OCI-LY1 (cell line): Measurements from ENCODE around the gene CEMIP2.

Experiments used
- H2AFZ ChIP-seq: fragments of 200-600 bp; sonication (generic), shearing (Covaris generic); 2 replicates; pipeline ENCODE4 v1.6.0; 2014; ENCODE audit warnings: antibody characterized with exemption, mild to moderate bottlenecking, low read length
- H3F3A ChIP-seq: fragments of 200-600 bp; sonication (generic), shearing (Covaris generic); 2 replicates; pipeline ENCODE4 v1.6.0; 2014; ENCODE audit warnings: mild to moderate bottlenecking, antibody characterized with exemption, low read length, moderate library complexity; ENCODE audit not compliant: insufficient read depth
- H3K27ac ChIP-seq: fragments of 200-600 bp; sonication (generic); 2 replicates; pipeline ENCODE4 v1.5.1; 2014; ENCODE audit warnings: low read length, mixed run types, mild to moderate bottlenecking, low read depth; ENCODE audit not compliant: poor library complexity, severe bottlenecking
- H3K27me3 ChIP-seq: fragments of 200-600 bp; sonication (generic); 2 replicates; pipeline ENCODE4 v1.6.0; 2014; ENCODE audit warnings: antibody characterized with exemption, mild to moderate bottlenecking, low read length, moderate library complexity; ENCODE audit not compliant: insufficient read depth
- H3K36me3 ChIP-seq: fragments of 200-600 bp; sonication (generic); 2 replicates; pipeline ENCODE4 v1.6.1; 2014; ENCODE audit warnings: mild to moderate bottlenecking, antibody characterized with exemption, low read length, moderate library complexity, mixed read lengths; ENCODE audit not compliant: insufficient read depth
- H3K4me1 ChIP-seq: fragments of 200-600 bp; sonication (generic); 2 replicates; pipeline ENCODE4 v1.5.1; 2014; ENCODE audit warnings: mild to moderate bottlenecking, low read length, moderate library complexity; ENCODE audit not compliant: insufficient read depth, severe bottlenecking
- H3K4me2 ChIP-seq: fragments of 200-600 bp; sonication (generic), shearing (Covaris generic); 2 replicates; pipeline ENCODE4 v1.6.1; 2014; ENCODE audit warnings: low read length
- H3K4me3 ChIP-seq: fragments of 200-600 bp; sonication (generic); 2 replicates; pipeline ENCODE4 v1.5.1; 2014; ENCODE audit warnings: low read length, low read depth, mild to moderate bottlenecking, mixed read lengths; ENCODE audit not compliant: poor library complexity, severe bottlenecking
- H3K79me2 ChIP-seq: fragments of 200-600 bp; shearing (Covaris generic); 2 replicates; pipeline ENCODE4 v1.6.1; 2016; ENCODE audit warnings: mixed run types, low read length, mixed read lengths; ENCODE audit not compliant: insufficient read depth
- H3K9ac ChIP-seq: fragments of 200-600 bp; sonication (generic), shearing (Covaris generic); 2 replicates; pipeline ENCODE4 v1.6.1; 2014; ENCODE audit warnings: mild to moderate bottlenecking, low read length, mixed read lengths
- H3K9me2 ChIP-seq: fragments of 200-600 bp; sonication (generic), shearing (Covaris generic); 2 replicates; pipeline ENCODE4 v1.6.1; 2014; ENCODE audit warnings: low read depth, mild to moderate bottlenecking, low read length, mixed read lengths
- H3K9me3 ChIP-seq: fragments of 200-600 bp; shearing (Covaris generic); 2 replicates; pipeline ENCODE4 v1.6.1; 2014; ENCODE audit warnings: low read length, mixed read lengths
- H4K20me1 ChIP-seq: fragments of 200-600 bp; sonication (generic), shearing (Covaris generic); 2 replicates; pipeline ENCODE4 v1.6.0; 2016; ENCODE audit warnings: mild to moderate bottlenecking, low read length; ENCODE audit not compliant: insufficient read depth
- CTCF ChIP-seq: fragments of 200-600 bp; sonication (generic), shearing (Covaris generic); IDR thresholded peaks from 2 replicates; pipeline ENCODE4 v1.5.1; 2017; ENCODE audit warnings: mild to moderate bottlenecking, antibody characterized with exemption, low read length, moderate library complexity, mixed read lengths
- EZH2 ChIP-seq: fragments of 200-600 bp; sonication (generic), shearing (Covaris generic); IDR thresholded peaks from 2 replicates; pipeline ENCODE4 v1.8.0; 2017; ENCODE audit warnings: borderline replicate concordance, mixed run types, mild to moderate bottlenecking, antibody characterized with exemption, low read length, moderate library complexity, mixed read lengths

Gene CEMIP2

DNA sequence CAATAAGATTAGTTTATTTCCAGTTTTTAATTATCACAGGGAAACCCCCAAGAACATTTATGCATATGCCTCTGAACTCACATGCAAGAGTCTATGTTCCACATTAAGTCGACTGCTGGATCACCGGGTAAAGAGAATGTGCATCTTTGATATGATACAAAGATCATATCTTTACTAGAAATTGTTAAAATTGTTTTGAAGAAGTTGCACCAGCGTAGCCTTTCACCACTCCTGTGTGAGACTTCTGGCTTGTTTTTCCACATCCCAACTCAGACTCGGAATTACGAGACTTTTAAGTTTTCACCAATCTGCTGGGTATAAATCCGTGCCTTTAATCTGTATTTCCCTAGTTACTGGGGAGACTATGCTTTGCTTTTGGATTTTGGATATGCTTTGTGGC, 113.2 kb downstream of the CEMIP2 start:
- no peaks in the 10 kb centered on the region for H3K36me3 ChIP-seq
- no peaks in the 10 kb centered on the region for H3K27me3 ChIP-seq
- no peaks in the 10 kb centered on the region for H3K4me1 ChIP-seq
- no peak overlapping the region for H2AFZ ChIP-seq
- H3K9me3 ChIP-seq, result no peaks in the 10 kb centered on the region
- no peak for TF ChIP-seq EZH2
- H3K4me2 ChIP-seq, result no peak overlapping the region
- H3K79me2 ChIP-seq, result no peaks in the 10 kb centered on the region
- H3K9me2 ChIP-seq, result no peaks in the 10 kb centered on the region
- H3F3A ChIP-seq, result no peaks in the 10 kb centered on the region
- no peak overlapping the region for H3K27ac ChIP-seq
- H3K9ac ChIP-seq, result no peak overlapping the region
- H4K20me1 ChIP-seq, result no peaks in the 10 kb centered on the region
- no peak overlapping the region for H3K4me3 ChIP-seq

DNA sequence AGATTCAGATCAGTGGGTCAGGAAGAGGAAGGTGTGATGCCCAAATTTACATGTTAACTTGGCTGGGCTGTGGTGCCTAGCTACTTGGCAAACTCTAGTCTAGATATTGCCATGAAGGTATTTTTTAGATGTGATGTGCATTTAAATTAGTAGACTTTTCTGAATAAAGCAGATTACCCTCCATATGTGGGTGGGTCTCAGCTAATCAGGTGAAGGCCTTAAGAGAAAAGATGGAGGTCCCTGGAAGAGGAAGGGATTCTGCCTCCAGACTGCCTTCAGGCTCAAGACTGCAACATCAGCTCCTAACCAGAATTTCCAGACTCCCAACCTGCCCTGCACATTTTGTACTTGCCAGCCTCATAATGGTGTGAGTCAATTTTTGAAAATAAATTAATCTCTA, 115.8 kb downstream of the CEMIP2 start:
- H3K4me1 ChIP-seq, result no peaks in the 10 kb centered on the region
- no peak overlapping the region for H3K9ac ChIP-seq
- no peaks in the 10 kb centered on the region for H3K36me3 ChIP-seq
- H3F3A ChIP-seq, result no peaks in the 10 kb centered on the region
- H3K79me2 ChIP-seq, result no peaks in the 10 kb centered on the region
- no peaks in the 10 kb centered on the region for H3K9me2 ChIP-seq
- no peak overlapping the region for H3K27ac ChIP-seq
- no peak overlapping the region for H3K4me2 ChIP-seq
- no peaks in the 10 kb centered on the region for H3K27me3 ChIP-seq
- no peak overlapping the region for H3K4me3 ChIP-seq
- no peaks in the 10 kb centered on the region for H4K20me1 ChIP-seq
- TF ChIP-seq CTCF, result no peak
- no peak for TF ChIP-seq EZH2
- H3K9me3 ChIP-seq, result no peaks in the 10 kb centered on the region
- H2AFZ ChIP-seq, result no peak overlapping the region

GRCh38 chr9:71648453-71648852, 119.9 kb downstream of the CEMIP2 start:
- H3K9me2 ChIP-seq, result no peaks in the 10 kb centered on the region
- H3K4me3 ChIP-seq, result no peak overlapping the region
- no peak overlapping the region for H3K9ac ChIP-seq
- H3K27me3 ChIP-seq, result no peaks in the 10 kb centered on the region
- H3K9me3 ChIP-seq, result no peaks in the 10 kb centered on the region
- TF ChIP-seq EZH2 (no peak), CTCF (no peak)
- H3K36me3 ChIP-seq, result no peaks in the 10 kb centered on the region
- H3F3A ChIP-seq, result no peaks in the 10 kb centered on the region
- H3K79me2 ChIP-seq, result no peaks in the 10 kb centered on the region
- no peak overlapping the region for H3K27ac ChIP-seq
- H2AFZ ChIP-seq, result no peak overlapping the region
- H4K20me1 ChIP-seq, result no peaks in the 10 kb centered on the region
- no peaks in the 10 kb centered on the region for H3K4me1 ChIP-seq
- H3K4me2 ChIP-seq, result no peak overlapping the region

DNA sequence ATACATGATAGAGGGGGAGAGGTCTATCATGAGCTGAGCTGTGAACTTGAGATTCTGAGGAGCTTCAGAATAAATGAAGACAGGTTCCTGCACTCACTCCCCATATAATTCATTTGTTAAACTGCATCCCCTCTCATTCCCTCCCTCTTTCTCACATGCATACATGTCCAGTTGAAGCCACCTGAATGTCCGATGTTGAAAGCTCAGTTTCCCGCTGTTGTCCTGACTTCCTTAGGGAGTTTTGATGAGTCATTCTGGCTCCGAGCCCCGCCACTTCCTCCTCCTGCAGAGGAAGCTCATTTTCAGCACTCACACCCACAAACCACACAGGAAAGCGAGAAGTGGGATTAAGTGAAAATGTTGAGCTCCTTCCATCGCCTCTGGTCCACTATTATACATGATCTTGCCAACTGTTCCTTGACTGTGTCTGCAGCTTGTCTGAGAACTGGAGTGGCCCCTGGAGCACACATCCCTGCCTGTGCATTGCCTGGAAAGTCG, 121.2 kb downstream of the CEMIP2 start:
- no peaks in the 10 kb centered on the region for H3K36me3 ChIP-seq
- no peaks in the 10 kb centered on the region for H3K4me1 ChIP-seq
- H3K4me2 ChIP-seq, result no peak overlapping the region
- TF ChIP-seq EZH2 (no peak), CTCF (no peak)
- H3K4me3 ChIP-seq, result no peak overlapping the region
- H3K27ac ChIP-seq, result no peak overlapping the region
- no peaks in the 10 kb centered on the region for H3K9me3 ChIP-seq
- H3K27me3 ChIP-seq, result no peaks in the 10 kb centered on the region
- H4K20me1 ChIP-seq, result no peaks in the 10 kb centered on the region
- no peaks in the 10 kb centered on the region for H3K9me2 ChIP-seq
- H3K9ac ChIP-seq, result no peak overlapping the region
- H3K79me2 ChIP-seq, result no peaks in the 10 kb centered on the region
- no peaks in the 10 kb centered on the region for H3F3A ChIP-seq
- no peak overlapping the region for H2AFZ ChIP-seq
